HEK293T (cell line): Measurements from ENCODE around the gene CTNNA3.

ENCODE experiments used
- ARNT ChIP-seq: fragments of 450-650 bp; IDR thresholded peaks from 2 replicates; pipeline ENCODE4 v1.6.1; 2017; ENCODE audit warnings: mild to moderate bottlenecking
- CTBP1 ChIP-seq: fragments of 450-650 bp; IDR thresholded peaks from 2 replicates; pipeline ENCODE4 v1.6.1; 2016; ENCODE audit warnings: borderline replicate concordance
- FOXM1 ChIP-seq: fragments of 450-650 bp; IDR thresholded peaks from 2 replicates; pipeline ENCODE4 v1.6.1; 2017; ENCODE audit warnings: mild to moderate bottlenecking, borderline replicate concordance

DNA sequence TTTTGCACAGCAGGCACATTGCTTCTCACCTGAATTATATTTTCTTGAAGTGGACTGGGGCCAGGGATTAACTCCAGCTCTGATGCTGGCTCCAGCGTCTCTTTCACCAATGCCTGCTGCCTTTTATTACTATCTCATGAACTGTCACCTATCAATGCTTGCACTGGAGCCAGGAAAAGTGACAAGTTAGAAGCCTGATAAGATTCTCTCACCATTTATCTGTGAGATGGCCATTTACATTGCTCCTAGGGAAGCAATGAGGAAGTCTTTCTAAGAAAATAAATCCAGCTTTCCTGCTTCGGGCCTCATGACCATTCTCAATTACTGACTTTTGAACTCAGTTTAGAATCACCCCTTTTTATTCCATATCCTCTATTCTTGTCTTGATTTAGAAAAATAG, 818.6 kb downstream of the CTNNA3 start:
- TF ChIP-seq ARNT (no peak), CTBP1 (no peak), FOXM1 (no peak)
